ENCODE data around the gene CAMSAP3.

DNA sequence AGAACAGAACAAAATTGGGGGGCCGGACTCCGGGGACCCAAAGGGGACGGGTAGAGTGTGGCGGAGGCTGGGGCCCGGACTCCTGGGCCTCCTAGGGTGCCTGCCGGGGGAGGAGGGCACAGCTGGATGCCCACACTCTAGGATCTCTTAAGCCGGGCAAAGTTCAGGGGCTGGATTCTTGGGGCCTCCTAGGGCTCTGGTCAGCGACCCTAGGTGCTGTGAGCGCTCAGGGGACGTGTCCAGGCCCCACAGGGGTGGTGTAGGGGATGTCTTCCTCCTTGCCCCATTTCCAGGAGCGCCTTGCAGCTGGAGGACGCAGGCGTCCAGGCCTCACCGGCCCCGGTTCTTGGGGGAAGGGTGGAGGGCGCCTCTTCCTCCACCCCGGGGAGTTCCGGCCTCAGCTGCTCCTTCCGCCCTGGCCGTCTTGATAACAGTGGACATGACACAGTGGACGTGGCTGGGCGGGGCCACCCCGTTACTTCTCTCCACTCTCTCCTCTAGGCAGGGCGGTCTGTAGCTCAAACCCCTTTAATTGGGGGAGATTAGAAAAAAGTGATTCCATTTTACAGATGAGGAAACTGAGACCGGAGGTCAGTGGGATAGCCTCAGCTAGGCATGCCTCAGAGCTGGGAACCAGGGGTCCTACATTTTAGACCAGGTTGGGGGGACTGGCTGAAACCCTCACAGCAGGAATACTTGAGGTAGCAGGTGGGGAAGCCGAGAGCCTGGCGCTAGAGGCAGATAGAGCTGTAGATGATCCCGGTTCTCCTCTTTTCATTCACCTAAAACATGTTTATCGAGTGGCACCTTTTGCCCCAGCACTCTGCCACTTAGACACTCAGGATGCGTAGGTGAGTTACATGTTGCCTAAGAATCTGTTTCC is 42.0 kb downstream of the CAMSAP3 start:
- TF ChIP-seq CTCF (IDR thresholded peaks at IDR 0.05 in 8 of 11, conservative IDR thresholded peaks at IDR 0.05 in 3 of 11), result no peak
- peak in 2 of 3 donors; percentile 22 to 50 for TF ChIP-seq POLR2AphosphoS5 (IDR thresholded peaks at IDR 0.05)
- TF ChIP-seq POLR2A (IDR thresholded peaks at IDR 0.05), result no peak

All from spleen (tissue), 7 donors.